ENCODE results near the gene ZNF620.

- TF ChIP-seq, protein P1, sequence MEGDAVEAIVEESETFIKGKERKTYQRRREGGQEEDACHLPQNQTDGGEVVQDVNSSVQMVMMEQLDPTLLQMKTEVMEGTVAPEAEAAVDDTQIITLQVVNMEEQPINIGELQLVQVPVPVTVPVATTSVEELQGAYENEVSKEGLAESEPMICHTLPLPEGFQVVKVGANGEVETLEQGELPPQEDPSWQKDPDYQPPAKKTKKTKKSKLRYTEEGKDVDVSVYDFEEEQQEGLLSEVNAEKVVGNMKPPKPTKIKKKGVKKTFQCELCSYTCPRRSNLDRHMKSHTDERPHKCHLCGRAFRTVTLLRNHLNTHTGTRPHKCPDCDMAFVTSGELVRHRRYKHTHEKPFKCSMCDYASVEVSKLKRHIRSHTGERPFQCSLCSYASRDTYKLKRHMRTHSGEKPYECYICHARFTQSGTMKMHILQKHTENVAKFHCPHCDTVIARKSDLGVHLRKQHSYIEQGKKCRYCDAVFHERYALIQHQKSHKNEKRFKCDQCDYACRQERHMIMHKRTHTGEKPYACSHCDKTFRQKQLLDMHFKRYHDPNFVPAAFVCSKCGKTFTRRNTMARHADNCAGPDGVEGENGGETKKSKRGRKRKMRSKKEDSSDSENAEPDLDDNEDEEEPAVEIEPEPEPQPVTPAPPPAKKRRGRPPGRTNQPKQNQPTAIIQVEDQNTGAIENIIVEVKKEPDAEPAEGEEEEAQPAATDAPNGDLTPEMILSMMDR (IDR thresholded peaks at IDR 0.05) = no peak
- no peak for TF ChIP-seq ZFX (IDR thresholded peaks at IDR 0.05; ENCODE audit: borderline replicate concordance)
Observed at GRCh38 chr3:40468018-40468417, 37.8 kb upstream of the ZNF620 start.

Data from 22Rv1 (cell line).